Measurements from ENCODE around the gene BANP.

DNA sequence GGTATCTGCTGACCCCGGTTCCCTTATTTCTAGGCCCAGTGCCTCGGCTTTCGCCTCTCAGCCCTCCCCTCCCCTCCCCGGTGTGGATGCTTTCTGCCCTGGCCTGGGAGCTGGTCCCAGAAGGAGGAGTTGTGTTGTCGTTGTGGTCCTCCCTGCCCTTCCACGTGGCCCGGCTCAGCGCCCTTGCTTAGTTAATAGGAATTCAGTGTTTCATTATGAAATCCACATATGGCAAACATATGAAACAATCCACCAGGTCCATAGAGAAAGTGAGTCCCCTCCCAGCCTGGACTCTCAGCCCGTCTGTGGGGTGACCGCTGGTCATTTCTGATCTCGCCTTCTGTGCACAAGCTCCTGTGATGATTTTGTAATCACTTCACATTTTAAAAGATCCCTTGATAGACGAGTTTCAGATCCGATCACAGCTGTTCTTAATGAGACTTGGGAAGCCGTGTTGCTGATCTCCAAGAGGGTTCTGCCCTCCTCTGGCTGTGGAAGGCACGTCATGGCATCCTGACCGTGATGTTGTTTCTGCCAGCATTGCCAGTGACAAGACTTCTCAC is 112.1 kb downstream of the BANP start:
- TF ChIP-seq, protein P1, sequence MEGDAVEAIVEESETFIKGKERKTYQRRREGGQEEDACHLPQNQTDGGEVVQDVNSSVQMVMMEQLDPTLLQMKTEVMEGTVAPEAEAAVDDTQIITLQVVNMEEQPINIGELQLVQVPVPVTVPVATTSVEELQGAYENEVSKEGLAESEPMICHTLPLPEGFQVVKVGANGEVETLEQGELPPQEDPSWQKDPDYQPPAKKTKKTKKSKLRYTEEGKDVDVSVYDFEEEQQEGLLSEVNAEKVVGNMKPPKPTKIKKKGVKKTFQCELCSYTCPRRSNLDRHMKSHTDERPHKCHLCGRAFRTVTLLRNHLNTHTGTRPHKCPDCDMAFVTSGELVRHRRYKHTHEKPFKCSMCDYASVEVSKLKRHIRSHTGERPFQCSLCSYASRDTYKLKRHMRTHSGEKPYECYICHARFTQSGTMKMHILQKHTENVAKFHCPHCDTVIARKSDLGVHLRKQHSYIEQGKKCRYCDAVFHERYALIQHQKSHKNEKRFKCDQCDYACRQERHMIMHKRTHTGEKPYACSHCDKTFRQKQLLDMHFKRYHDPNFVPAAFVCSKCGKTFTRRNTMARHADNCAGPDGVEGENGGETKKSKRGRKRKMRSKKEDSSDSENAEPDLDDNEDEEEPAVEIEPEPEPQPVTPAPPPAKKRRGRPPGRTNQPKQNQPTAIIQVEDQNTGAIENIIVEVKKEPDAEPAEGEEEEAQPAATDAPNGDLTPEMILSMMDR (IDR thresholded peaks at IDR 0.05) = no peak
- TF ChIP-seq ZNF281 (CRISPR knock-in tag; IDR thresholded peaks at IDR 0.05) (no peak), FOXP1 (CRISPR knock-in tag; IDR thresholded peaks at IDR 0.05; ENCODE audit: borderline replicate concordance) (no peak), JUN (CRISPR knock-in tag; IDR thresholded peaks at IDR 0.05) (no peak), STAT6 (CRISPR knock-in tag; conservative IDR thresholded peaks at IDR 0.05; ENCODE audit: low read depth) (no peak), CBFB (CRISPR knock-in tag; IDR thresholded peaks at IDR 0.05; ENCODE audit: low read depth) (no peak), KAT7 (CRISPR knock-in tag; IDR thresholded peaks at IDR 0.05; ENCODE audit: borderline replicate concordance) (no peak), NR2C2 (CRISPR knock-in tag; IDR thresholded peaks at IDR 0.05) (no peak), TEAD4 (CRISPR knock-in tag; IDR thresholded peaks at IDR 0.05) (no peak), ZNF423 (CRISPR knock-in tag; IDR thresholded peaks at IDR 0.05) (no peak)
- TF ChIP-seq, protein P2, sequence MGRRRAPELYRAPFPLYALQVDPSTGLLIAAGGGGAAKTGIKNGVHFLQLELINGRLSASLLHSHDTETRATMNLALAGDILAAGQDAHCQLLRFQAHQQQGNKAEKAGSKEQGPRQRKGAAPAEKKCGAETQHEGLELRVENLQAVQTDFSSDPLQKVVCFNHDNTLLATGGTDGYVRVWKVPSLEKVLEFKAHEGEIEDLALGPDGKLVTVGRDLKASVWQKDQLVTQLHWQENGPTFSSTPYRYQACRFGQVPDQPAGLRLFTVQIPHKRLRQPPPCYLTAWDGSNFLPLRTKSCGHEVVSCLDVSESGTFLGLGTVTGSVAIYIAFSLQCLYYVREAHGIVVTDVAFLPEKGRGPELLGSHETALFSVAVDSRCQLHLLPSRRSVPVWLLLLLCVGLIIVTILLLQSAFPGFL (CRISPR knock-in tag; IDR thresholded peaks at IDR 0.05; ENCODE audit: borderline replicate concordance) = no peak
- TF ChIP-seq, protein P3, sequence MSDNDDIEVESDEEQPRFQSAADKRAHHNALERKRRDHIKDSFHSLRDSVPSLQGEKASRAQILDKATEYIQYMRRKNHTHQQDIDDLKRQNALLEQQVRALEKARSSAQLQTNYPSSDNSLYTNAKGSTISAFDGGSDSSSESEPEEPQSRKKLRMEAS (CRISPR knock-in tag; IDR thresholded peaks at IDR 0.05) = no peak
- TF ChIP-seq, protein P4, sequence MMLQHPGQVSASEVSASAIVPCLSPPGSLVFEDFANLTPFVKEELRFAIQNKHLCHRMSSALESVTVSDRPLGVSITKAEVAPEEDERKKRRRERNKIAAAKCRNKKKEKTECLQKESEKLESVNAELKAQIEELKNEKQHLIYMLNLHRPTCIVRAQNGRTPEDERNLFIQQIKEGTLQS (CRISPR knock-in tag; conservative IDR thresholded peaks at IDR 0.05) = no peak

Measured in WTC11 (cell line).